H1 (cell line): ENCODE measurements around the gene LRRC25. TPM values are rescaled to one million over a fixed set of nuclear protein-coding genes. Genes with fewer than 3 reads are reported as not detected.
A peak's percentile ranks its signal among the peaks of the same experiment; 100 is the strongest.

Source experiments
- CTCF ChIA-PET: fragments of 300-600 bp; sonication (Branson Sonifier 250); formaldehyde crosslinking; loops from one replicate; lab custom pipeline; 2021; ENCODE audit not compliant: partially characterized antibody; lab: Charles Lee
- POLR2A ChIA-PET: fragments of 300-600 bp; sonication (Branson Sonifier 250); formaldehyde crosslinking; loops from one replicate; lab custom pipeline; 2021; ENCODE audit warnings: inconsistent platforms; ENCODE audit not compliant: partially characterized antibody; lab: Charles Lee
- DNase-seq, 2 experiments: peaks; one replicate each; pipeline versions ENCODE4 v3.0.0 to v3.0.0-alpha.2; 2010 to 2022; ENCODE audit warnings: low spot score in 2 of 2, low read depth in 1 of 2, mixed read lengths in 1 of 2
- FAIRE-seq: peaks from 2 replicates; lab custom pipeline; 2011; peaks lifted over from hg19 to GRCh38; lab: Jason Lieb, UNC
- H2AFZ ChIP-seq: 2 replicates; pipeline ENCODE4 v1.8.1; 2012; ENCODE audit warnings: low read length, inconsistent platforms
- H2AK5ac ChIP-seq: 2 replicates; pipeline ENCODE4 v1.6.1; 2013; ENCODE audit warnings: low read depth, low read length
- H2BK120ac ChIP-seq: replicated peaks from 2 replicates; pipeline ENCODE3; 2013; ENCODE audit warnings: low read depth, low read length, inconsistent platforms
- H2BK12ac ChIP-seq: 2 replicates; pipeline ENCODE4 v1.6.1; 2013; ENCODE audit warnings: low read depth, low read length
- H2BK15ac ChIP-seq: 2 replicates; pipeline ENCODE4 v1.6.1; 2013; ENCODE audit warnings: low read length
- H2BK20ac ChIP-seq: 2 replicates; pipeline ENCODE4 v1.6.1; 2013; ENCODE audit warnings: low read length
- H2BK5ac ChIP-seq: 2 replicates; pipeline ENCODE4 v1.6.1; 2013; ENCODE audit warnings: low read depth, low read length
- H3K14ac ChIP-seq: 2 replicates; pipeline ENCODE4 v1.6.1; 2013; ENCODE audit warnings: inconsistent platforms; ENCODE audit not compliant: insufficient read length
- H3K18ac ChIP-seq: 2 replicates; pipeline ENCODE4 v1.6.1; 2013; ENCODE audit warnings: low read length; ENCODE audit errors: extremely low read depth
- H3K23ac ChIP-seq: 2 replicates; pipeline ENCODE4 v1.6.1; 2013; ENCODE audit warnings: inconsistent platforms; ENCODE audit not compliant: insufficient read length
- H3K23me2 ChIP-seq: 2 replicates; pipeline ENCODE4 v1.6.1; 2013; ENCODE audit warnings: low read depth, low read length
- H3K27ac ChIP-seq: 2 replicates; pipeline ENCODE4 v1.6.1; 2011; ENCODE audit warnings: low read depth, low read length, inconsistent platforms
- H3K27me3 ChIP-seq, 4 experiments: replicated peaks in 1 of 4; 1 replicate in 1 of 4; 2 replicates in 3 of 4; pipeline versions ENCODE4 v1.6.1 to v1.8.1; 2011 to 2013; ENCODE audit warnings: low read length in 3 of 4, mild to moderate bottlenecking in 3 of 4, inconsistent platforms in 2 of 4, mixed read lengths in 2 of 4, moderate library complexity in 1 of 4; ENCODE audit not compliant: control insufficient read depth in 3 of 4, insufficient read depth in 3 of 4; ENCODE audit errors: extremely low read depth in 1 of 4
- H3K36me3 ChIP-seq, 4 experiments: 2 replicates each; pipeline versions ENCODE4 v1.6.1 to v1.8.1; 2011 to 2013; ENCODE audit warnings: mild to moderate bottlenecking in 4 of 4, low read length in 3 of 4, moderate library complexity in 2 of 4, control low read depth in 1 of 4, inconsistent platforms in 1 of 4; ENCODE audit not compliant: insufficient read depth in 4 of 4, control insufficient read depth in 2 of 4
- H3K4ac ChIP-seq: replicated peaks from 2 replicates; pipeline ENCODE3; 2013; ENCODE audit warnings: low read length, low read depth, mixed read lengths, inconsistent platforms; ENCODE audit not compliant: insufficient read length
- H3K4me1 ChIP-seq, 4 experiments: replicated peaks in 1 of 4; 1 replicate in 1 of 4; 2 replicates in 3 of 4; pipeline versions ENCODE4 v1.6.1 to v1.8.1; 2011 to 2013; ENCODE audit warnings: low read length in 3 of 4, inconsistent platforms in 2 of 4, mixed read lengths in 1 of 4; ENCODE audit not compliant: insufficient read depth in 4 of 4, control insufficient read depth in 3 of 4
- H3K4me2 ChIP-seq, 2 experiments: 2 replicates each; pipeline versions ENCODE4 v1.6.1 to v1.8.1; 2011 to 2013; ENCODE audit warnings: low read depth in 2 of 2, low read length in 2 of 2, control low read depth in 1 of 2, inconsistent platforms in 1 of 2, mild to moderate bottlenecking in 1 of 2; ENCODE audit not compliant: insufficient read depth in 1 of 2
- H3K4me3 ChIP-seq, 4 experiments: fragments of 200-600, 300-600 bp in 1 of 4; sonication (generic), shearing (Covaris generic), sonication (Bioruptor Twin) in 1 of 4; 2 replicates each; pipeline versions ENCODE4 v1.5.1 to v1.8.1; 2011 to 2016; ENCODE audit warnings: low read length in 4 of 4, low read depth in 3 of 4, control low read depth in 2 of 4, inconsistent platforms in 2 of 4, mild to moderate bottlenecking in 2 of 4, mixed read lengths in 1 of 4, moderate library complexity in 1 of 4; ENCODE audit not compliant: insufficient read depth in 2 of 4; ENCODE audit errors: extremely low read depth in 1 of 4
- H3K56ac ChIP-seq: replicated peaks from 2 replicates; pipeline ENCODE3; 2013; ENCODE audit warnings: low read depth, mild to moderate bottlenecking, mixed read lengths, low read length, inconsistent platforms; ENCODE audit not compliant: insufficient read length
- H3K79me1 ChIP-seq: 2 replicates; pipeline ENCODE4 v1.6.1; 2013; ENCODE audit warnings: low read depth, low read length, control low read depth
- H3K79me2 ChIP-seq, 2 experiments: 2 replicates each; pipeline versions ENCODE4 v1.6.1 to v1.8.1; 2012 to 2013; ENCODE audit warnings: low read length in 2 of 2, mild to moderate bottlenecking in 2 of 2, inconsistent platforms in 1 of 2; ENCODE audit not compliant: insufficient read depth in 2 of 2, control insufficient read depth in 1 of 2
- H3K9ac ChIP-seq, 4 experiments: replicated peaks in 1 of 4; 1 replicate in 1 of 4; 2 replicates in 3 of 4; pipeline versions ENCODE4 v1.6.1 to v1.8.1; 2011 to 2013; ENCODE audit warnings: low read depth in 3 of 4, low read length in 3 of 4, control low read depth in 2 of 4, mild to moderate bottlenecking in 2 of 4, moderate library complexity in 2 of 4, inconsistent platforms in 1 of 4; ENCODE audit errors: extremely low read depth in 1 of 4
- H3K9me3 ChIP-seq, 2 experiments: 2 replicates each; pipeline versions ENCODE4 v1.6.1 to v1.8.1; 2012 to 2013; ENCODE audit warnings: mild to moderate bottlenecking in 2 of 2, moderate library complexity in 2 of 2, control low read depth in 1 of 2, inconsistent platforms in 1 of 2, low read depth in 1 of 2, low read length in 1 of 2, mixed read lengths in 1 of 2; ENCODE audit not compliant: insufficient read depth in 2 of 2
- H4K20me1 ChIP-seq, 2 experiments: replicated peaks in 1 of 2; 2 replicates each; pipeline versions ENCODE3 to v1.8.1; 2011 to 2013; ENCODE audit warnings: inconsistent platforms in 2 of 2, low read length in 2 of 2, mild to moderate bottlenecking in 1 of 2; ENCODE audit not compliant: insufficient read depth in 2 of 2, control insufficient read depth in 1 of 2
- H4K5ac ChIP-seq: 2 replicates; pipeline ENCODE4 v1.6.1; 2013; ENCODE audit warnings: low read length, low read depth, mixed read lengths, inconsistent platforms; ENCODE audit not compliant: insufficient read length
- H4K8ac ChIP-seq: 2 replicates; pipeline ENCODE4 v1.8.0; 2013; ENCODE audit warnings: mild to moderate bottlenecking, moderate library complexity, low read length, inconsistent platforms; ENCODE audit not compliant: insufficient read depth; ENCODE audit errors: extremely low read depth
- H4K91ac ChIP-seq: replicated peaks from 2 replicates; pipeline ENCODE3; 2013; ENCODE audit warnings: low read length, mixed read lengths, inconsistent platforms; ENCODE audit not compliant: insufficient read length
- EGR1 ChIP-seq: IDR thresholded peaks from 2 replicates; pipeline ENCODE4 v1.6.1; 2011; ENCODE audit warnings: low read depth, low read length, borderline replicate concordance
- EZH2 ChIP-seq: fragments of 200-600 bp; sonication (generic); IDR thresholded peaks from 2 replicates; pipeline ENCODE4 v1.7.1; 2012; ENCODE audit warnings: low read depth, mild to moderate bottlenecking, moderate library complexity, low read length, inconsistent platforms; ENCODE audit not compliant: severe bottlenecking
- KDM1A ChIP-seq: fragments of 200-600, 300-600 bp; sonication (generic); IDR thresholded peaks from 2 replicates; pipeline ENCODE4 v1.7.1; 2016; ENCODE audit warnings: mild to moderate bottlenecking, low read length, borderline replicate concordance
- MAFK ChIP-seq: IDR thresholded peaks from 2 replicates; pipeline ENCODE4 v1.6.1; 2012; ENCODE audit warnings: low read depth, mild to moderate bottlenecking, improper control_type of control experiment, low read length
- RAD21 ChIP-seq, 2 experiments: IDR thresholded peaks in 1 of 2; conservative IDR thresholded peaks in 1 of 2; 2 replicates each; pipeline ENCODE4 v1.6.1; 2011; ENCODE audit warnings: low read depth in 2 of 2, low read length in 2 of 2, improper control_type of control experiment in 1 of 2, inconsistent platforms in 1 of 2, mild to moderate bottlenecking in 1 of 2, moderate library complexity in 1 of 2
- SP1 ChIP-seq: IDR thresholded peaks from 2 replicates; pipeline ENCODE4 v1.6.1; 2011; ENCODE audit warnings: low read depth, low read length
- SP2 ChIP-seq: IDR thresholded peaks from 2 replicates; pipeline ENCODE4 v1.6.1; 2012; ENCODE audit warnings: mild to moderate bottlenecking, low read length, inconsistent platforms
- WGBS, 2 experiments: shearing (Covaris generic) in 1 of 2; methylation state at CpG; one replicate each; pipeline versions ENCODE4 v1.1.6 to v1.1.7; 2013 to 2015; ENCODE audit warnings: low lambda C conversion rate in 2 of 2, mixed read lengths in 2 of 2, inconsistent platforms in 1 of 2, low coverage in 1 of 2, missing lambda C conversion rate in 1 of 2; ENCODE audit not compliant: insufficient replicate concordance in 2 of 2, insufficient coverage in 1 of 2, insufficient read length in 1 of 2; ENCODE audit errors: extremely low coverage in 1 of 2, missing lambda C conversion rate in 1 of 2; 5-methylcytosine and 5-hydroxymethylcytosine counted together
- polyA plus RNA-seq, 7 experiments: library from polyadenylated mRNA; depleted of rRNA in 3 of 7; stranded (reverse) in 5 of 7; unstranded in 2 of 7; fragments of >200 nt in 5 of 7; fragments of 200-250 nt in 2 of 7; gene quantifications; 1 replicate in 5 of 7; 2 replicates in 1 of 7; 4 replicates in 1 of 7; pipeline versions ENCODE4 v1.2.1 to v1.2.3, GENCODE V29; 2011 to 2013; ENCODE audit warnings: missing spikeins in 2 of 7, mixed read lengths in 2 of 7
- total RNA-seq: library from RNA; stranded (reverse); fragmentation: NEBNext Ultra II Directional; extraction: Animal tissue kit (Norgen Biotek cat#: 25700); gene quantifications from 2 replicates; pipeline ENCODE4 v1.2.1, GENCODE V29; 2021
- TF ChIP-seq, protein P1 (sequence below), 3 experiments: IDR thresholded peaks; 1 replicate in 2 of 3; 2 replicates in 1 of 3; pipeline versions ENCODE4 v1.5.1 to v1.6.1; 2011; ENCODE audit warnings: low read length in 3 of 3, mild to moderate bottlenecking in 3 of 3, inconsistent platforms in 2 of 3, low read depth in 1 of 3, moderate library complexity in 1 of 3; ENCODE audit not compliant: insufficient read depth in 1 of 3; ENCODE audit errors: control extremely low read depth in 1 of 3
- TF ChIP-seq, protein P2 (sequence below): IDR thresholded peaks from 2 replicates; pipeline ENCODE4 v1.6.1; 2012; ENCODE audit warnings: inconsistent platforms

LRRC25 gene
- total and polyA plus RNA-seq, 2 of the 8 experiments (the other 6 are each of a cell fraction or from before 2014, with no cell fraction given) = 0.20 to 0.41 TPM

DNA sequence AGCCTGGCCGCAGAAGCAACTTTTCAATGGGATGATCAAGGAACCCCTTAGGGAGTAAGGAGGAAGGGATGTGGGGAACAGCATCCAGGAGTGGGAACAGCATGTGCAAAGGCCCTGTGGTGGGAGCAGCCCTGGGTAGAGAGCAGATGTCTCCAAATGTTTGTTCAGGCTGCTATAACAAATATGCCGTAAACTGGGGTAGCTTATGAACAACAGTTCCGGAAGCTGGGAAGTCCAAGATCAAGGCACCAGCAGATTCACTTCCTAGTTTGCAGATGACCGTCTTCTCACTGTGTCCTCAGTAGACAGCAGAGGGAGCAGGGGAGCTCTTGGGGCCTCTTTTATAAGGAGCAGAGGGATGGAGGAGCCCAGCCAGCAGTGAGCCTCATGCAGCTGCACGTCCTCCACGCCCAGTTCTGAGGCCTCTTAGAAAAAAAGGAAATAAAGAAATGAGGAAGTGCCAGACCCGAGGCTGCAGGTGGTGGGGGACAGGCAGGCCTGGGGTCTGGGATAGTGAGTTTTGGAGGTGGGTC lies 4.2 kb upstream of the LRRC25 start:
- no peak overlapping the region for H3K56ac ChIP-seq

More for the DNA sequence above, 4.2 kb upstream of the LRRC25 start:
- Histone ChIP-seq H4K91ac (no peak overlapping the region), H3K36me3 (no peaks in the 10 kb centered on the region), H3K27me3 (peaks cover 0 to 3% (median under 1%) of the 10 kb centered on the region in 4 experiments; a peak in 3 of 7 replicates), H2BK15ac (no peak overlapping the region), H3K4me2 (no peak overlapping the region), H3K9ac (no peak overlapping the region), H2BK5ac (no peak overlapping the region), H2BK120ac (no peak overlapping the region), H3K4ac (no peak overlapping the region), H3K23me2 (no peaks in the 10 kb centered on the region), H3K79me2 (no peaks in the 10 kb centered on the region), H2AFZ (no peak overlapping the region), H3K4me3 (no peak overlapping the region), H2AK5ac (0 out of 2 replicates have a peak overlapping the region, but pooled peaks have one; percentile 15), H3K23ac (no peak overlapping the region), H3K14ac (no peak overlapping the region), H3K4me1 (peaks cover 0 to 8% (median 3%) of the 10 kb centered on the region in 4 experiments; a peak in 5 of 7 replicates), H3K9me3 (no peaks in the 10 kb centered on the region), H2BK12ac (no peak overlapping the region), H4K20me1 (no peaks in the 10 kb centered on the region), H4K5ac (no peak overlapping the region), H2BK20ac (no peak overlapping the region), H3K18ac (no peak overlapping the region), H4K8ac (no peak overlapping the region; the same call in 1 of the 2 replicates), H3K27ac (no peak overlapping the region), H3K79me1 (no peaks in the 10 kb centered on the region)
- FAIRE-seq = no peak
- POLR2A ChIA-PET = interaction anchor here (0.9 to 2.8 kb wide), 4 partner anchors 13 to 120 kb away, joined by 3 to 12 read pairs (median 5); partner anchors contain the start of gene JUND
- TF ChIP-seq, protein P1, sequence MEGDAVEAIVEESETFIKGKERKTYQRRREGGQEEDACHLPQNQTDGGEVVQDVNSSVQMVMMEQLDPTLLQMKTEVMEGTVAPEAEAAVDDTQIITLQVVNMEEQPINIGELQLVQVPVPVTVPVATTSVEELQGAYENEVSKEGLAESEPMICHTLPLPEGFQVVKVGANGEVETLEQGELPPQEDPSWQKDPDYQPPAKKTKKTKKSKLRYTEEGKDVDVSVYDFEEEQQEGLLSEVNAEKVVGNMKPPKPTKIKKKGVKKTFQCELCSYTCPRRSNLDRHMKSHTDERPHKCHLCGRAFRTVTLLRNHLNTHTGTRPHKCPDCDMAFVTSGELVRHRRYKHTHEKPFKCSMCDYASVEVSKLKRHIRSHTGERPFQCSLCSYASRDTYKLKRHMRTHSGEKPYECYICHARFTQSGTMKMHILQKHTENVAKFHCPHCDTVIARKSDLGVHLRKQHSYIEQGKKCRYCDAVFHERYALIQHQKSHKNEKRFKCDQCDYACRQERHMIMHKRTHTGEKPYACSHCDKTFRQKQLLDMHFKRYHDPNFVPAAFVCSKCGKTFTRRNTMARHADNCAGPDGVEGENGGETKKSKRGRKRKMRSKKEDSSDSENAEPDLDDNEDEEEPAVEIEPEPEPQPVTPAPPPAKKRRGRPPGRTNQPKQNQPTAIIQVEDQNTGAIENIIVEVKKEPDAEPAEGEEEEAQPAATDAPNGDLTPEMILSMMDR (IDR thresholded peaks at IDR 0.05; ENCODE audit: control extremely low read depth in 1 of 3, insufficient read depth in 1 of 3, low read depth in 1 of 3, low read length in 3 of 3) = peak; percentile 41 to 62 (median 48)
- no peak for TF ChIP-seq SP2
- TF ChIP-seq EZH2 = no peak
- TF ChIP-seq, protein P2, sequence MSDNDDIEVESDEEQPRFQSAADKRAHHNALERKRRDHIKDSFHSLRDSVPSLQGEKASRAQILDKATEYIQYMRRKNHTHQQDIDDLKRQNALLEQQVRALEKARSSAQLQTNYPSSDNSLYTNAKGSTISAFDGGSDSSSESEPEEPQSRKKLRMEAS = no peak
- TF ChIP-seq EGR1 = no peak
- TF ChIP-seq KDM1A = peak; percentile 87; the same call in 1 of the 2 replicates
- peak; percentile 34 to 45; a peak in 3 of 4 replicates for TF ChIP-seq RAD21 (IDR thresholded peaks at IDR 0.05 in 1 of 2, conservative IDR thresholded peaks at IDR 0.05 in 1 of 2; ENCODE audit: low read depth in 2 of 2, low read length in 2 of 2)
- TF ChIP-seq MAFK = no peak
- no peak for TF ChIP-seq SP1
- WGBS, 2 experiments = 82% methylated on average over 7 of the region's 7 CpGs; no CpG with 5 or more reads in 1 of the 2 experiments
- DNase-seq = no peak
- CTCF ChIA-PET = interaction anchor here (0.5 to 12.8 kb wide), 17 partner anchors 11 to 665 kb away, joined by 3 to 174 read pairs (median 5); partner anchors contain the start of gene GDF15
